Activated CD8-positive, alpha-beta memory T cell treated with anti-CD3 and anti-CD28 coated beads for 1 hour (primary cell): Measurements from ENCODE around the gene ACO2.

ENCODE experiments used
- DNase-seq, 2 donors: peaks; one replicate each; pipeline ENCODE4 v3.0.0-alpha.2; 2020; ENCODE audit warnings: low read depth in 1 of 2; ENCODE audit errors: extremely low read depth in 1 of 2

Gene ACO2

GRCh38 chr22:41522813-41523212 lies 53.9 kb downstream of the ACO2 start:
- DNase-seq = no peak

GRCh38 chr22:41523464-41524221 lies 54.7 kb downstream of the ACO2 start:
- no peak for DNase-seq

GRCh38 chr22:41524251-41524661 lies 55.3 kb downstream of the ACO2 start:
- DNase-seq = no peak

GRCh38 chr22:41524809-41525449 lies 56.0 kb downstream of the ACO2 start:
- DNase-seq = peak in 1 of 2 donors; percentile 39

GRCh38 chr22:41525450-41526225 lies 56.7 kb downstream of the ACO2 start:
- no peak for DNase-seq

GRCh38 chr22:41526226-41526829 lies 57.4 kb downstream of the ACO2 start:
- DNase-seq = no peak

GRCh38 chr22:41526830-41527799 lies 58.2 kb downstream of the ACO2 start:
- DNase-seq = peak; percentile 42 to 61

GRCh38 chr22:41528132-41528766 lies 59.3 kb downstream of the ACO2 start:
- no peak for DNase-seq

- no peak for DNase-seq
Measured at GRCh38 chr22:41528938-41529561, 60.1 kb downstream of the ACO2 start.

- no peak for DNase-seq
Measured at GRCh38 chr22:41530890-41531714, 62.2 kb downstream of the ACO2 start.

- DNase-seq = no peak
Measured at GRCh38 chr22:41531715-41532477, 63.0 kb downstream of the ACO2 start.

- DNase-seq = peak in 1 of 2 donors; percentile 49
Measured at GRCh38 chr22:41532908-41533825, 64.2 kb downstream of the ACO2 start.

- DNase-seq = no peak
Measured at GRCh38 chr22:41534219-41534618, 65.3 kb downstream of the ACO2 start.

- DNase-seq = no peak
Measured at GRCh38 chr22:41535244-41535643, 66.3 kb downstream of the ACO2 start.

GRCh38 chr22:41537203-41537602 lies 68.3 kb downstream of the ACO2 start:
- no peak for DNase-seq

GRCh38 chr22:41538583-41538982 lies 69.7 kb downstream of the ACO2 start:
- DNase-seq = no peak
